GM19452 (cell line): ENCODE measurements around the gene NOP14.
A peak's percentile ranks its signal among the peaks of the same experiment; 100 is the strongest.
"Not testable (repeated sequence)": the region's sequence is repeated elsewhere in the genome, so short reads cannot be mapped to it uniquely, and the experiment has no call there.

ENCODE experiments used
- ATAC-seq: cut with Tn5 transposase; IDR thresholded peaks from one replicate; pipeline ENCODE4 v1.9.1; 2021; ENCODE audit not compliant: unreplicated experiment

NOP14 gene

GRCh38 chr4:2963175-2963965, at the start of gene NOP14, which contains the start of gene GRK4:
TSS of gene NOP14 (minus strand) at chr4:2963406. CDS start at chr4:2963319, 87 bp downstream.
TSS of gene GRK4 (plus strand) at chr4:2963571. CDS start at chr4:2964071, 500 bp downstream.
- ATAC-seq, result peak; percentile 93

- no peak for ATAC-seq
Measured at GRCh38 chr4:3011456-3012220, 48.4 kb upstream of the NOP14 start.

GRCh38 chr4:3010998-3011397, 47.8 kb upstream of the NOP14 start:
- no peak for ATAC-seq

GRCh38 chr4:3010577-3010976, 47.4 kb upstream of the NOP14 start:
- no peak for ATAC-seq

GRCh38 chr4:3009422-3009821, 46.2 kb upstream of the NOP14 start:
- ATAC-seq, result no peak

- no peak for ATAC-seq
Measured at GRCh38 chr4:3007724-3008123, 44.5 kb upstream of the NOP14 start.

- ATAC-seq, result no peak
Measured at GRCh38 chr4:2996415-2996814, 33.2 kb upstream of the NOP14 start.

- ATAC-seq, result no peak
Measured at GRCh38 chr4:2995546-2996265, 32.5 kb upstream of the NOP14 start.

GRCh38 chr4:2994917-2995316, 31.7 kb upstream of the NOP14 start:
- ATAC-seq, result no peak

- no peak for ATAC-seq
Measured at GRCh38 chr4:2991243-2991642, 28.0 kb upstream of the NOP14 start.

GRCh38 chr4:2983715-2984114, 20.5 kb upstream of the NOP14 start:
- not testable (repeated sequence) for ATAC-seq

GRCh38 chr4:2982012-2982411, 18.8 kb upstream of the NOP14 start:
- no peak for ATAC-seq

- no peak for ATAC-seq
Measured at GRCh38 chr4:2981256-2981819, 18.1 kb upstream of the NOP14 start.

- ATAC-seq, result no peak
Measured at GRCh38 chr4:2977211-2978088, 14.2 kb upstream of the NOP14 start.

GRCh38 chr4:2971275-2971674, 8.1 kb upstream of the NOP14 start:
- ATAC-seq, result no peak

GRCh38 chr4:2968381-2968780, 5.2 kb upstream of the NOP14 start:
- no peak for ATAC-seq

GRCh38 chr4:2965262-2965661, 2.1 kb upstream of the NOP14 start:
- ATAC-seq, result no peak

- no peak for ATAC-seq
Measured at GRCh38 chr4:2964706-2965258, 1.6 kb upstream of the NOP14 start.

- no peak for ATAC-seq
Measured at GRCh38 chr4:2963966-2964471, 813 bp upstream of the NOP14 start.
